ENCODE measurements around the gene GUCA2B.

DNA sequence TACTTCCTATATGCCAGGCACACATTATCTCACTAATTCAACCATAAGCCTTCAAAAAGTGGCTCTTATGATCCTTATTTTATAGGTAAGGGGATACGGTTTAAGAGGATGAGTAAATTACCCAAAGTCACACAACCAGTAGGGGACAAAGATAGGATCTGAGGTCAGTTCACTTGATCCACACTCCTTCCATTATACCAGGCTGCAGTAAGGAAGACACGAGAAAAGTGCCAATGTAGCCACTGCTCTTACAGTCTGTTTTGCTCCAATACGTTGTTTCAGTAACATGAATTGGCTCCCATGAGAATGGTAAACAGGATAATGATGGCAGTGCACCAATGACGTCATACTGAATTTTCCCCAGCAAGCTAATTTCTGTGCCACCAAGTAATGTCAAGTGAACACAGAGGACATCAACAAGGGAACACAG lies 26.7 kb downstream of the GUCA2B start:
- TF ChIP-seq, protein P1, sequence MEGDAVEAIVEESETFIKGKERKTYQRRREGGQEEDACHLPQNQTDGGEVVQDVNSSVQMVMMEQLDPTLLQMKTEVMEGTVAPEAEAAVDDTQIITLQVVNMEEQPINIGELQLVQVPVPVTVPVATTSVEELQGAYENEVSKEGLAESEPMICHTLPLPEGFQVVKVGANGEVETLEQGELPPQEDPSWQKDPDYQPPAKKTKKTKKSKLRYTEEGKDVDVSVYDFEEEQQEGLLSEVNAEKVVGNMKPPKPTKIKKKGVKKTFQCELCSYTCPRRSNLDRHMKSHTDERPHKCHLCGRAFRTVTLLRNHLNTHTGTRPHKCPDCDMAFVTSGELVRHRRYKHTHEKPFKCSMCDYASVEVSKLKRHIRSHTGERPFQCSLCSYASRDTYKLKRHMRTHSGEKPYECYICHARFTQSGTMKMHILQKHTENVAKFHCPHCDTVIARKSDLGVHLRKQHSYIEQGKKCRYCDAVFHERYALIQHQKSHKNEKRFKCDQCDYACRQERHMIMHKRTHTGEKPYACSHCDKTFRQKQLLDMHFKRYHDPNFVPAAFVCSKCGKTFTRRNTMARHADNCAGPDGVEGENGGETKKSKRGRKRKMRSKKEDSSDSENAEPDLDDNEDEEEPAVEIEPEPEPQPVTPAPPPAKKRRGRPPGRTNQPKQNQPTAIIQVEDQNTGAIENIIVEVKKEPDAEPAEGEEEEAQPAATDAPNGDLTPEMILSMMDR (IDR thresholded peaks at IDR 0.05) = no peak
- TF ChIP-seq REST (IDR thresholded peaks at IDR 0.05; ENCODE audit: insufficient read depth in 1 of 2, low read depth in 2 of 2, low read length in 1 of 2) (no peak), POLR2AphosphoS5 (IDR thresholded peaks at IDR 0.05; ENCODE audit: low read depth, low read length) (no peak), SIN3A (IDR thresholded peaks at IDR 0.05; ENCODE audit: borderline replicate concordance, insufficient read depth, low read depth, low read length) (no peak), TCF7L2 (IDR thresholded peaks at IDR 0.05; ENCODE audit: low read depth, low read length) (no peak)
